GM21381 (cell line): Measurements from ENCODE around the gene LGI4.
A peak's percentile ranks its signal among the peaks of the same experiment; 100 is the strongest.
"Not testable (repeated sequence)": the region's sequence is repeated elsewhere in the genome, so short reads cannot be mapped to it uniquely, and the experiment has no call there.

Experiments
- ATAC-seq: cut with Tn5 transposase; IDR thresholded peaks from one replicate; pipeline ENCODE4 v1.9.1; 2021; ENCODE audit warnings: mild to moderate bottlenecking, moderate library complexity; ENCODE audit not compliant: unreplicated experiment

LGI4 gene

GRCh38 chr19:35142606-35143230 lies 7.9 kb upstream of the LGI4 start:
- ATAC-seq: no peak

GRCh38 chr19:35141837-35142605 lies 7.2 kb upstream of the LGI4 start:
- ATAC-seq: no peak

- peak; percentile 57 for ATAC-seq
These were observed 6.3 kb upstream of the LGI4 start for GRCh38 chr19:35140962-35141836.

- ATAC-seq: no peak
These were observed 5.5 kb upstream of the LGI4 start for GRCh38 chr19:35140207-35140961.

- ATAC-seq: no peak
These were observed 3.5 kb upstream of the LGI4 start, which contains the start of gene FXYD1 for GRCh38 chr19:35138305-35138892. TSS of gene FXYD1 (plus strand) at chr19:35138824. CDS start at chr19:35140080, 1,256 bp downstream.

- ATAC-seq: no peak
These were observed 2.3 kb upstream of the LGI4 start for GRCh38 chr19:35136977-35137702.

- ATAC-seq: no peak
These were observed 1.4 kb upstream of the LGI4 start for GRCh38 chr19:35136231-35136630.

- no peak for ATAC-seq
These were observed 590 bp upstream of the LGI4 start for GRCh38 chr19:35135389-35135909.

- no peak for ATAC-seq
These were observed 1.0 kb downstream of the LGI4 start for GRCh38 chr19:35133826-35134225.

- no peak for ATAC-seq
These were observed 2.6 kb downstream of the LGI4 start for GRCh38 chr19:35132254-35132653.

- no peak for ATAC-seq
These were observed 3.8 kb downstream of the LGI4 start for GRCh38 chr19:35130761-35131720.

GRCh38 chr19:35129724-35130274 lies 5.1 kb downstream of the LGI4 start:
- ATAC-seq: not testable (repeated sequence)

GRCh38 chr19:35128398-35129057 lies 6.3 kb downstream of the LGI4 start:
- ATAC-seq: no peak

GRCh38 chr19:35127871-35128270 lies 7.0 kb downstream of the LGI4 start:
- no peak for ATAC-seq

- ATAC-seq: no peak
These were observed 8.3 kb downstream of the LGI4 start for GRCh38 chr19:35126624-35126959.

- ATAC-seq: no peak
These were observed 8.9 kb downstream of the LGI4 start for GRCh38 chr19:35125749-35126623.

- no peak for ATAC-seq
These were observed 9.6 kb downstream of the LGI4 start for GRCh38 chr19:35125270-35125717.
